ENCODE results near the gene BNIP3. TPM values are rescaled to one million over a fixed set of nuclear protein-coding genes. Genes with fewer than 3 reads are reported as not detected.
A peak's percentile ranks its signal among the peaks of the same experiment; 100 is the strongest.

Gene BNIP3
- total RNA-seq, 1 donor from 2014 or later, result 38.9 TPM

DNA sequence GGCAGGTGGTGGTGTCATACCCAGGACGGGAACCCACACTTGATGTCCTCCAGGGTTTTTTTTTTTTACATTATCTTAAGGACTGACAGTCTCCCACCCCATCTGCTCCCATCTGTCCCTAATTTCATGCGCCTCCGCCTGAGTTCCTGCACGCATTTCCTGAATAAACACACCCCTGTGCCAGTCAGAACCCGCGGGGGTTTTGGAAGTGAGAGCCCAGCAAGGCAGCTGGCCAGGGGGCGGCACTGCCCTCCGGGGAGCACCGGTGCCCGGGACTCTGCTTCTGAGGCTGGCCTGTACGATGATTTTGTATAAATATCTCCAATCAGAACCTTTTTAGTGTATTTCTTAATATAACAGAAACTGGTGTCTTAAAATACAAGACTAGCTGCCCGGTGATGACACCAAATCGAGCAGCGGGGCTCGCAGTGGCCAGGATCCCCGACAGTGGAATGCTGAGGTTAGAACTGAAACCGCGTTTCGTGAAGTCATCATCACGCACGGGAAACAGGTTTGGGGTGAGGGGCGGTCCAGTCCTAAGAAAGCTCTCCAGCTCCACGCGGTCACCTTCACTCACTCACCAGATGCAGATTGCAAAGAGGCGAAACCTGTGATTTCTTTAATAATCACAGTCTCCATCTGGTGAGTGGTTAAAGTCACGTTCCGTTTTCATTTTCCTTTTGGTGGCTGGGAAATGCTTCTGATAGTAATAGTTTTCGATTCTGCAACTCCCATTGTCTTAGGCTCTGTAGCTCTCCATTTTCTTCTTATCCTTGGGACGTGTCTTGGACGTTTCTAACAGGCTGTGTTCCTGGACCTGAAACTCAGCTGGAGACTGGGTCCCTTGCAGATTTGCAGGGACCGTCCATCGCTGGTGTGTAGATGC is 19.7 kb downstream of the BNIP3 start:
- Histone ChIP-seq H3K27ac (no peak overlapping the region), H3K27me3 (ENCODE audit: low read depth) (no peaks in the 10 kb centered on the region), H3K4me1 (no peaks in the 10 kb centered on the region), H3K9me3 (no peaks in the 10 kb centered on the region), H3K4me3 (peak overlapping the region; percentile 17), H3K36me3 (peaks cover 19% of the 10 kb centered on the region)
- ATAC-seq (no peak), DNase-seq (no peak)
- intact Hi-C loops (cut with DNase I), result no loop called here
- TF ChIP-seq, protein P1, sequence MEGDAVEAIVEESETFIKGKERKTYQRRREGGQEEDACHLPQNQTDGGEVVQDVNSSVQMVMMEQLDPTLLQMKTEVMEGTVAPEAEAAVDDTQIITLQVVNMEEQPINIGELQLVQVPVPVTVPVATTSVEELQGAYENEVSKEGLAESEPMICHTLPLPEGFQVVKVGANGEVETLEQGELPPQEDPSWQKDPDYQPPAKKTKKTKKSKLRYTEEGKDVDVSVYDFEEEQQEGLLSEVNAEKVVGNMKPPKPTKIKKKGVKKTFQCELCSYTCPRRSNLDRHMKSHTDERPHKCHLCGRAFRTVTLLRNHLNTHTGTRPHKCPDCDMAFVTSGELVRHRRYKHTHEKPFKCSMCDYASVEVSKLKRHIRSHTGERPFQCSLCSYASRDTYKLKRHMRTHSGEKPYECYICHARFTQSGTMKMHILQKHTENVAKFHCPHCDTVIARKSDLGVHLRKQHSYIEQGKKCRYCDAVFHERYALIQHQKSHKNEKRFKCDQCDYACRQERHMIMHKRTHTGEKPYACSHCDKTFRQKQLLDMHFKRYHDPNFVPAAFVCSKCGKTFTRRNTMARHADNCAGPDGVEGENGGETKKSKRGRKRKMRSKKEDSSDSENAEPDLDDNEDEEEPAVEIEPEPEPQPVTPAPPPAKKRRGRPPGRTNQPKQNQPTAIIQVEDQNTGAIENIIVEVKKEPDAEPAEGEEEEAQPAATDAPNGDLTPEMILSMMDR (IDR thresholded peaks at IDR 0.05), result no peak

DNA sequence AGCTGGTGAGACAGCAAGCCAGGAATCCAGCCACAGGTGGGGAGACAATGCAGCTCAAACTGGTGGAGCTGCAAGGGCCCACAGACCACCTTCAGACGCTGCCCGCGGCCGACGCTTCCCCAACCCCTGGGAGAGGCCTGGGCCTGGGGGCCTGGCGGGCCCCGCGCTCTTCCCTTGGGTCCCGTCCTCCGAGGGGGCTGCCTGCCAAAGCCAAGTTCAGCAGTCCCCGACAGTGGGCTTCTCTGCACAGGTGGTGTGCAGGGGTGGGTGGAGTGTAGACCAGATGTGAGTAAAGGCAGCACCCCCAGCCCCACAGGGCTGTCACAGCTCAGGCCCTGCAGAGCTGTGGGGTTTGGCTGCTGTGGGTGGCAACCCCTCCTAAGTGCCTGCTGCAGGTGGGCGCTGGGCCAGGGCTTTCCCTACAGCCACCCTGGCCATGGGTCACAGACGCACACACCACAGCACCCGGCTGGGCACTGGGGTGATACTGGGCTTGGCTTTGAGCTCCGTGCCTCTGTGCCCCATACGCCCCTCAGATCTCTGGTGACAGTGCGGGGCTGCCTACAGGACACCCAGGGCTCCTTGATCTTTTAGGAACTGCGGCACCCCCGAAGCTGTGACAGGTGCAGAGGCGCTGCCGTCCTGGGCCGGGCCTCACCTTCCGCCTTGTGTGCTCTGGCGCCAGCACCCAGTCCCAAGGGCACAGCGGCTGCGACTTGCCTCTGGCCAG is 20.5 kb downstream of the BNIP3 start:
- DNase-seq (no peak), ATAC-seq (peak; percentile 16 to 54)
- H3K4me3 ChIP-seq, result no peak overlapping the region
- intact Hi-C loops (cut with DNase I), result no loop called here
- no peaks in the 10 kb centered on the region for H3K4me1 ChIP-seq
- H3K9me3 ChIP-seq, result no peaks in the 10 kb centered on the region
- no peak overlapping the region for H3K27ac ChIP-seq
- H3K27me3 ChIP-seq (ENCODE audit: low read depth), result no peaks in the 10 kb centered on the region
- TF ChIP-seq, protein P1 (IDR thresholded peaks at IDR 0.05), result no peak
- H3K36me3 ChIP-seq, result peaks cover 19% of the 10 kb centered on the region

DNA sequence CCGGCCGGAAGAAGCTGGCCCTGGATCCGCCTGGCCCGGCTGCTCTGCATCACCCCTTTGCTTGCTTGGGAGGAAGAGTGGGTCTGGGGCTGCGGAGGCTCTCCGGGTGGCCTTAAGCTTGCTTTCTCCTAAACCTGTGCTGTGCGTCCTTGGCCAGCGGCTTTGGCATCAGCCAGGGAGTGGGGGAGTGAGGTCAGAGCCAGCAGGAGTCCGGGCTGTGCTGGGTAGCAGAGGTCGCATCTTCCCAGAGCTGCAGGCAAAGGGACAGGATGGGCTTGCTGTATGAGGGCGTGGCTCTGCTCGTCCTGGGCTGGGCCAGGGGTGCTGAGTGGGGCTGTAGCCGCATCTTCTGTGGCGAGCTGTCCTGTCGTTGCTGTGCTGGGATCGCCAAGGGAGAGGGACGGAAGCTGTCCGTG is 21.1 kb downstream of the BNIP3 start:
- no peak for DNase-seq
- no peaks in the 10 kb centered on the region for H3K4me1 ChIP-seq
- no peaks in the 10 kb centered on the region for H3K9me3 ChIP-seq
- TF ChIP-seq, protein P1 (IDR thresholded peaks at IDR 0.05), result no peak
- no peaks in the 10 kb centered on the region for H3K27me3 ChIP-seq (ENCODE audit: low read depth)
- intact Hi-C loops (cut with DNase I), result no loop called here
- peaks cover 25% of the 10 kb centered on the region for H3K36me3 ChIP-seq
- H3K27ac ChIP-seq, result no peak overlapping the region
- ATAC-seq, result peak; percentile 23 to 26
- H3K4me3 ChIP-seq, result no peak overlapping the region

GRCh38 chr10:131959841-131960240 is 21.9 kb downstream of the BNIP3 start:
- DNase-seq, result no peak
- Histone ChIP-seq H3K27me3 (ENCODE audit: low read depth) (no peaks in the 10 kb centered on the region), H3K9me3 (no peaks in the 10 kb centered on the region), H3K4me3 (no peak overlapping the region), H3K4me1 (no peaks in the 10 kb centered on the region), H3K36me3 (peaks cover 33% of the 10 kb centered on the region), H3K27ac (no peak overlapping the region)
- ATAC-seq, result no peak
- intact Hi-C loops (cut with DNase I), result no loop called here
- TF ChIP-seq, protein P1 (IDR thresholded peaks at IDR 0.05), result no peak

DNA sequence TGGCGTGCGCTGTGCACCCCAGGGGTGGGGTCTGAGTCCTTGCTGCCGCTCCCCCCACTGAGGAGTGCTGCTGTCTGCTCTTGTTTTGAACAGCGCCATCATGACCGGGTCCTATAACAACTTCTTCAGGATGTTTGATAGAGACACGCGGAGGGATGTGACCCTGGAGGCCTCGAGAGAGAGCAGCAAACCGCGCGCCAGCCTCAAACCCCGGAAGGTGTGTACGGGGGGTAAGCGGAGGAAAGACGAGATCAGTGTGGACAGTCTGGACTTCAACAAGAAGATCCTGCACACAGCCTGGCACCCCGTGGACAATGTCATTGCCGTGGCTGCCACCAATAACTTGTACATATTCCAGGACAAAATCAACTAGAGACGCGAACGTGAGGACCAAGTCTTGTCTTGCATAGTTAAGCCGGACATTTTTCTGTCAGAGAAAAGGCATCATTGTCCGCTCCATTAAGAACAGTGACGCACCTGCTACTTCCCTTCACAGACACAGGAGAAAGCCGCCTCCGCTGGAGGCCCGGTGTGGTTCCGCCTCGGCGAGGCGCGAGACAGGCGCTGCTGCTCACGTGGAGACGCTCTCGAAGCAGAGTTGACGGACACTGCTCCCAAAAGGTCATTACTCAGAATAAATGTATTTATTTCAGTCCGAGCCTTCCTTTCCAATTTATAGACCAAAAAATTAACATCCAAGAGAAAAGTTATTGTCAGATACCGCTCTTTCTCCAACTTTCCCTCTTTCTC is 26.0 kb downstream of the BNIP3 start:
- ATAC-seq (no peak), DNase-seq (no peak)
- intact Hi-C loops (cut with DNase I), result no loop called here
- no peaks in the 10 kb centered on the region for H3K4me1 ChIP-seq
- no peak overlapping the region for H3K4me3 ChIP-seq
- H3K36me3 ChIP-seq, result peaks cover 55% of the 10 kb centered on the region
- TF ChIP-seq, protein P1 (IDR thresholded peaks at IDR 0.05), result no peak
- no peak overlapping the region for H3K27ac ChIP-seq
- no peaks in the 10 kb centered on the region for H3K27me3 ChIP-seq (ENCODE audit: low read depth)
- H3K9me3 ChIP-seq, result no peaks in the 10 kb centered on the region
